ENCODE results near the gene ATP13A3.

Gene ATP13A3

GRCh38 chr3:194447657-194448056, 39.1 kb downstream of the ATP13A3 start:
- TF ChIP-seq ARNTL (CRISPR knock-in tag; IDR thresholded peaks at IDR 0.05; ENCODE audit: borderline replicate concordance, low read depth) (no peak), TCF4 (CRISPR knock-in tag; IDR thresholded peaks at IDR 0.05; ENCODE audit: borderline replicate concordance) (no peak), OSR1 (CRISPR knock-in tag; IDR thresholded peaks at IDR 0.05) (no peak), ZFP30 (CRISPR knock-in tag; IDR thresholded peaks at IDR 0.05) (no peak)
- no peak for ATAC-seq

GRCh38 chr3:194447161-194447560, 39.6 kb downstream of the ATP13A3 start:
- ATAC-seq: no peak

GRCh38 chr3:194446754-194447153, 40.0 kb downstream of the ATP13A3 start:
- no peak for TF ChIP-seq ARNTL (CRISPR knock-in tag; IDR thresholded peaks at IDR 0.05; ENCODE audit: borderline replicate concordance, low read depth)
- TF ChIP-seq TCF4 (CRISPR knock-in tag; IDR thresholded peaks at IDR 0.05; ENCODE audit: borderline replicate concordance): no peak
- no peak for TF ChIP-seq TSHZ2 (CRISPR knock-in tag; IDR thresholded peaks at IDR 0.05)
- TF ChIP-seq BACH2 (CRISPR knock-in tag; IDR thresholded peaks at IDR 0.05; ENCODE audit: borderline replicate concordance): no peak
- TF ChIP-seq CSDC2 (CRISPR knock-in tag; IDR thresholded peaks at IDR 0.05): no peak
- TF ChIP-seq TOX (CRISPR knock-in tag; IDR thresholded peaks at IDR 0.05; ENCODE audit: borderline replicate concordance): no peak
- TF ChIP-seq PATZ1 (CRISPR knock-in tag; IDR thresholded peaks at IDR 0.05; ENCODE audit: borderline replicate concordance): no peak
- no peak for TF ChIP-seq CREB5 (CRISPR knock-in tag; IDR thresholded peaks at IDR 0.05; ENCODE audit: low read depth)
- no peak for TF ChIP-seq OSR1 (CRISPR knock-in tag; IDR thresholded peaks at IDR 0.05)
- no peak for TF ChIP-seq POU6F1 (CRISPR knock-in tag; IDR thresholded peaks at IDR 0.05; ENCODE audit: borderline replicate concordance, low read depth)
- no peak for TF ChIP-seq ZNF8 (CRISPR knock-in tag; IDR thresholded peaks at IDR 0.05)
- no peak for TF ChIP-seq RARB (CRISPR knock-in tag; IDR thresholded peaks at IDR 0.05)
- no peak for TF ChIP-seq ZC3H10 (CRISPR knock-in tag; IDR thresholded peaks at IDR 0.05)
- TF ChIP-seq PPARA (CRISPR knock-in tag; IDR thresholded peaks at IDR 0.05; ENCODE audit: borderline replicate concordance): no peak
- TF ChIP-seq GLIS3 (CRISPR knock-in tag; IDR thresholded peaks at IDR 0.05): no peak
- TF ChIP-seq ISL1 (CRISPR knock-in tag; IDR thresholded peaks at IDR 0.05): no peak
- TF ChIP-seq ZNF565 (CRISPR knock-in tag; conservative IDR thresholded peaks at IDR 0.05; ENCODE audit: low read depth): no peak
- no peak for ATAC-seq

More at GRCh38 chr3:194447161-194447560, 39.6 kb downstream of the ATP13A3 start:
- TF ChIP-seq ZFP3 (CRISPR knock-in tag; IDR thresholded peaks at IDR 0.05): no peak
- no peak for TF ChIP-seq ZNF8 (CRISPR knock-in tag; IDR thresholded peaks at IDR 0.05)
- TF ChIP-seq PPARA (CRISPR knock-in tag; IDR thresholded peaks at IDR 0.05; ENCODE audit: borderline replicate concordance): no peak

- no peak for ATAC-seq
- TF ChIP-seq ZFP3 (CRISPR knock-in tag; IDR thresholded peaks at IDR 0.05) (no peak), SNAI2 (CRISPR knock-in tag; IDR thresholded peaks at IDR 0.05) (no peak), POU6F1 (CRISPR knock-in tag; IDR thresholded peaks at IDR 0.05; ENCODE audit: borderline replicate concordance, low read depth) (no peak), CSDC2 (CRISPR knock-in tag; IDR thresholded peaks at IDR 0.05) (no peak), TCF4 (CRISPR knock-in tag; IDR thresholded peaks at IDR 0.05; ENCODE audit: borderline replicate concordance) (no peak), ZNF565 (CRISPR knock-in tag; conservative IDR thresholded peaks at IDR 0.05; ENCODE audit: low read depth) (no peak), CREB5 (CRISPR knock-in tag; IDR thresholded peaks at IDR 0.05; ENCODE audit: low read depth) (no peak), TOX (CRISPR knock-in tag; IDR thresholded peaks at IDR 0.05; ENCODE audit: borderline replicate concordance) (no peak), ZNF8 (CRISPR knock-in tag; IDR thresholded peaks at IDR 0.05) (no peak), ARNTL (CRISPR knock-in tag; IDR thresholded peaks at IDR 0.05; ENCODE audit: borderline replicate concordance, low read depth) (no peak), BACH2 (CRISPR knock-in tag; IDR thresholded peaks at IDR 0.05; ENCODE audit: borderline replicate concordance) (no peak), ISL1 (CRISPR knock-in tag; IDR thresholded peaks at IDR 0.05) (no peak), ZC3H10 (CRISPR knock-in tag; IDR thresholded peaks at IDR 0.05) (no peak)
Measured at GRCh38 chr3:194446172-194446571, 40.6 kb downstream of the ATP13A3 start.
